ENCODE data around the gene PLVAP. TPM values are rescaled to one million over a fixed set of nuclear protein-coding genes. Genes with fewer than 3 reads are reported as not detected.

The PLVAP gene
- total and polyA plus RNA-seq, 2 donors (not counting 3 experiments of a cell fraction or from before 2014, with no cell fraction given) = 5.7 to 16.9 TPM

DNA sequence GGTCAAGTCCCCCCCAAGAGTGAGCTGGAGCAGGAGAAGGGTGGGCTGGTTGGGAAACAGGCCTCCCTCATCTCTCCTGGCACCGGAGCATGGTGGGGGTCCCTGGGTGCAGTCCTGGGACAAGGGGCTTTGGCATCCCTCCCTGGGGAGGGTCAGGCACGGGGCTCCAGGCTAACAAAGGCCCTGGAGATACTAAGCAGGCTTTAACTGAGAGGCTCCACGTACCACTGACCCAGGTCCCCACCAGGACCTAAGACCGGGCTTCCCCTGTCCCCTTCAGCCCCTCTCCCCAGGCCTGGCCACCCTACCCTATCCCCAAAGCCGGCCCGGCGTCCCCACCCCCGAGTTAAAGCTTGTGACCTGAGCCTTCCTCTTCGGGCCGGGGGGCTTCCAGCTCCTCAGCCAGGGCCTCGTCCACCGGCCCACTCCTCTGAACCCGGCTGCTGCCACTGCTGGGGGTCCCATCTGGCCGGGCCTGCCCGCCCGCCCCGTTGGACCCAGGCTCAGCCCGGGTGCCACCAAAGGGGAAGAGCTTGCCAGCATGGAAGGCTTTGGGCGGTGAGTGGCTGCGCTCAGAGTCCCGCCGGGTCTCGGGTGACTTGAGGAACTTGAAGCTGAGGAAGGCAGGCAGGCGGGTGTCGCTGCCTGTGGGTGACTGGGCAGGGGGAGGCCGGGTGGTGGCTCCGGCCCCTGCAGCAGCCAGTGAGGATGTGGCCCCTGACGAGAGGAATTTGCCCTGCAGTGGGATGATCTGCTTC, 52.6 kb downstream of the PLVAP start:
- Histone ChIP-seq H4K20me1 (replicated peaks; ENCODE audit: control insufficient read depth, extremely low read depth, insufficient read depth, low read length) (no peaks in the 10 kb centered on the region), H3K4me3 (replicated peaks in 1 of 3; ENCODE audit: insufficient read depth in 1 of 3, low read depth in 1 of 3, low read length in 3 of 3) (no peak overlapping the region), H3K9me1 (replicated peaks; ENCODE audit: control insufficient read depth, extremely low read depth, insufficient read depth, low read length) (no peaks in the 10 kb centered on the region), H3K9ac (replicated peaks; ENCODE audit: extremely low read depth, insufficient read depth, low read length) (no peak overlapping the region), H2AFZ (ENCODE audit: low read depth, low read length) (no peak overlapping the region), H3K4me1 (ENCODE audit: control insufficient read depth, extremely low read depth, insufficient read depth, low read length) (peaks cover 10% of the 10 kb centered on the region), H3K27ac (ENCODE audit: insufficient read depth, low read depth, low read length) (no peak overlapping the region), H3K9me3 (replicated peaks; ENCODE audit: control insufficient read depth, insufficient read depth, low read length) (no peaks in the 10 kb centered on the region), H3K27me3 (ENCODE audit: control insufficient read depth in 2 of 2, insufficient read depth in 2 of 2, low read length in 2 of 2) (peaks cover 3 to 8% of the 10 kb centered on the region in 2 experiments), H3K36me3 (ENCODE audit: control insufficient read depth in 2 of 2, extremely low read depth in 1 of 2, insufficient read depth in 2 of 2, low read length in 2 of 2) (peaks cover 6 to 10% of the 10 kb centered on the region in 2 experiments), H3K79me2 (ENCODE audit: control insufficient read depth, insufficient read depth, low read length) (no peaks in the 10 kb centered on the region), H3K4me2 (ENCODE audit: insufficient read depth, low read length) (no peak overlapping the region)
- no TSS peak for BruUV-seq (replicated peaks)
- ChIA-PET POLR2A (no interaction called here), CTCF (interaction anchor here (1.8 to 2.0 kb wide), 2 partner anchors 15 to 19 kb away, joined by 6 read pairs; partner anchors contain the start of genes DDA1 and MRPL34)
- TF ChIP-seq, protein P1, sequence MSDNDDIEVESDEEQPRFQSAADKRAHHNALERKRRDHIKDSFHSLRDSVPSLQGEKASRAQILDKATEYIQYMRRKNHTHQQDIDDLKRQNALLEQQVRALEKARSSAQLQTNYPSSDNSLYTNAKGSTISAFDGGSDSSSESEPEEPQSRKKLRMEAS (IDR thresholded peaks at IDR 0.05; ENCODE audit: insufficient read depth, insufficient read length) = no peak
- TF ChIP-seq JUN (IDR thresholded peaks at IDR 0.05; ENCODE audit: borderline replicate concordance, insufficient read depth, insufficient read length, low read depth) (no peak), POLR2AphosphoS5 (IDR thresholded peaks at IDR 0.05; ENCODE audit: insufficient read depth, low read depth, low read length) (no peak), POLR2A (IDR thresholded peaks at IDR 0.05; ENCODE audit: low read depth, low read length) (no peak), MYC (IDR thresholded peaks at IDR 0.05; ENCODE audit: low read depth, low read length) (no peak), EZH2 (IDR thresholded peaks at IDR 0.05; ENCODE audit: borderline replicate concordance, low read depth, low read length, severe bottlenecking) (no peak), GATA2 (IDR thresholded peaks at IDR 0.05; ENCODE audit: insufficient read depth, insufficient read length, low read depth, low read length) (no peak), FOS (IDR thresholded peaks at IDR 0.05; ENCODE audit: borderline replicate concordance, insufficient read depth, low read length) (no peak)
- TF ChIP-seq, protein P2, sequence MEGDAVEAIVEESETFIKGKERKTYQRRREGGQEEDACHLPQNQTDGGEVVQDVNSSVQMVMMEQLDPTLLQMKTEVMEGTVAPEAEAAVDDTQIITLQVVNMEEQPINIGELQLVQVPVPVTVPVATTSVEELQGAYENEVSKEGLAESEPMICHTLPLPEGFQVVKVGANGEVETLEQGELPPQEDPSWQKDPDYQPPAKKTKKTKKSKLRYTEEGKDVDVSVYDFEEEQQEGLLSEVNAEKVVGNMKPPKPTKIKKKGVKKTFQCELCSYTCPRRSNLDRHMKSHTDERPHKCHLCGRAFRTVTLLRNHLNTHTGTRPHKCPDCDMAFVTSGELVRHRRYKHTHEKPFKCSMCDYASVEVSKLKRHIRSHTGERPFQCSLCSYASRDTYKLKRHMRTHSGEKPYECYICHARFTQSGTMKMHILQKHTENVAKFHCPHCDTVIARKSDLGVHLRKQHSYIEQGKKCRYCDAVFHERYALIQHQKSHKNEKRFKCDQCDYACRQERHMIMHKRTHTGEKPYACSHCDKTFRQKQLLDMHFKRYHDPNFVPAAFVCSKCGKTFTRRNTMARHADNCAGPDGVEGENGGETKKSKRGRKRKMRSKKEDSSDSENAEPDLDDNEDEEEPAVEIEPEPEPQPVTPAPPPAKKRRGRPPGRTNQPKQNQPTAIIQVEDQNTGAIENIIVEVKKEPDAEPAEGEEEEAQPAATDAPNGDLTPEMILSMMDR (IDR thresholded peaks at IDR 0.05; ENCODE audit: extremely low read depth in 1 of 2, insufficient read depth in 1 of 2, low read depth in 1 of 2, low read length in 2 of 2) = no peak
- intact Hi-C loops (cut with micrococcal nuclease) = no loop called here
- no peak for FAIRE-seq
- no peak for DNase-seq (ENCODE audit: low read depth, low spot score)
- dilution Hi-C loops (cut with MboI; ENCODE audit: extremely low pct_ligation_motif_present, low sequenced_read_pairs) = no loop called here

Data from endothelial cell of umbilical vein (primary cell).